HUES6 (cell line): ENCODE data around the gene RHOBTB3.

Source experiments
- H3K27ac ChIP-seq: 2 replicates; pipeline ENCODE4 v1.7.0; 2013; ENCODE audit warnings: low read depth, mild to moderate bottlenecking, low read length, inconsistent platforms
- H3K27me3 ChIP-seq: 2 replicates; pipeline ENCODE4 v1.6.1; 2013; ENCODE audit warnings: low read length; ENCODE audit not compliant: control insufficient read depth, insufficient read depth
- H3K36me3 ChIP-seq: 2 replicates; pipeline ENCODE4 v1.6.1; 2013; ENCODE audit warnings: low read length; ENCODE audit not compliant: control insufficient read depth, insufficient read depth
- H3K4me1 ChIP-seq: 2 replicates; pipeline ENCODE4 v1.6.1; 2013; ENCODE audit warnings: low read length; ENCODE audit not compliant: control insufficient read depth, insufficient read depth
- H3K4me3 ChIP-seq: 2 replicates; pipeline ENCODE4 v1.5.1; 2013; ENCODE audit warnings: low read depth, low read length
- H3K9ac ChIP-seq: one replicate; pipeline ENCODE4 v1.6.1; 2013; ENCODE audit warnings: mild to moderate bottlenecking, low read length
- H3K9me3 ChIP-seq: 2 replicates; pipeline ENCODE4 v1.6.1; 2013; ENCODE audit warnings: low read depth, low read length; ENCODE audit not compliant: control insufficient read depth, insufficient read depth

Gene RHOBTB3

DNA sequence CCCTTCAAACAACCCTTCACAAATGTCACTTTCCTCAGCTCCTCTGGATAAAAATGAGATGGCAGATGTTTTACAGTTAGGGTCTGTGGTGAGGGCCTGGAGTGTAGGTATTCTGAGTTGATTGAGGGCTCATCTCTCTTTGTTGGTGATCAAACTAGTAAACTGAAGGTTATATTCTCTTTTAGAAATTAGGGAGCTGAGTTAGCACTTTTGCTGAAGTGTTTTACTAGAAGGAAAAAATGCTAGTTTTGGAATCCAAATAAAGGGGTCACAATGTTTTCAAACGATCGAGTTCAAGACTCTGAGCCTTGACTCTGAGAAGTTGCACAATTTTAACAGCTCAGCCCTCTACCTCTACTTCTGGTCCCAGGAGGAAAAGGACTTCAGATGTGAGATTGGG lies 23.4 kb downstream of the RHOBTB3 start:
- Histone ChIP-seq H3K36me3 (peaks cover 4% of the 10 kb centered on the region; the same call in 1 of the 2 replicates), H3K9me3 (no peaks in the 10 kb centered on the region), H3K27ac (no peak overlapping the region), H3K4me1 (no peaks in the 10 kb centered on the region), H3K9ac (no peak overlapping the region), H3K27me3 (no peaks in the 10 kb centered on the region), H3K4me3 (no peak overlapping the region)

DNA sequence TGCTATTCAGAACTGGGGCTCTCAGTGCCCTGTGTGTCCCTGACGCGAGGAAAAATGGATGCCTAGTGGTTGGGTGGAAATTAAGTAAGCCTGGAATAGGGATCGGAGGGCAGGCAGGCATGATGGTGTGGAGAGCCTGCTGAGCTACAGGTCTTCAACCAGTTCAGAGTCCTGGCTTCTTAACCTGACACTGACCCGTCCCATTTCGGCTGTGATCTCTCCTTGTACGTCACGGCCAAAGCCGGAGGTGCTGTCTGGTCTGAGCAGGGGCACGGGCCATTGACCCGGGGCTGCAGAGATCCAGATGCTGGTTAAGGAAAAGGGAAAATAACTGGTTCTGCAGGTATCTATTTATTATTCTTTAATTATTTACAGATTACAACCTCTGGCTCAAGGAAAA lies 27.9 kb downstream of the RHOBTB3 start:
- Histone ChIP-seq H3K27me3 (no peaks in the 10 kb centered on the region), H3K27ac (no peak overlapping the region), H3K9me3 (no peaks in the 10 kb centered on the region), H3K9ac (no peak overlapping the region), H3K36me3 (peaks cover 7% of the 10 kb centered on the region; the same call in 1 of the 2 replicates), H3K4me3 (no peak overlapping the region), H3K4me1 (peaks cover 6% of the 10 kb centered on the region; the same call in 1 of the 2 replicates)

GRCh38 chr5:95759634-95760033 lies 28.5 kb downstream of the RHOBTB3 start:
- Histone ChIP-seq H3K4me1 (peaks cover 6% of the 10 kb centered on the region; the same call in 1 of the 2 replicates), H3K27me3 (no peaks in the 10 kb centered on the region), H3K9ac (no peak overlapping the region), H3K27ac (no peak overlapping the region), H3K4me3 (no peak overlapping the region), H3K9me3 (no peaks in the 10 kb centered on the region), H3K36me3 (peaks cover 7% of the 10 kb centered on the region; the same call in 1 of the 2 replicates)

GRCh38 chr5:95760273-95761191 lies 29.4 kb downstream of the RHOBTB3 start:
- no peak overlapping the region for H3K4me3 ChIP-seq
- no peaks in the 10 kb centered on the region for H3K27me3 ChIP-seq
- no peak overlapping the region for H3K27ac ChIP-seq
- peaks cover 7% of the 10 kb centered on the region; the same call in 1 of the 2 replicates for H3K36me3 ChIP-seq
- no peaks in the 10 kb centered on the region for H3K9me3 ChIP-seq
- H3K9ac ChIP-seq = no peak overlapping the region
- H3K4me1 ChIP-seq = peaks cover 6% of the 10 kb centered on the region; the same call in 1 of the 2 replicates

- Histone ChIP-seq H3K4me3 (no peak overlapping the region), H3K9me3 (no peaks in the 10 kb centered on the region), H3K27me3 (no peaks in the 10 kb centered on the region), H3K9ac (no peak overlapping the region), H3K36me3 (peaks cover 7% of the 10 kb centered on the region; the same call in 1 of the 2 replicates), H3K4me1 (peaks cover 6% of the 10 kb centered on the region; the same call in 1 of the 2 replicates), H3K27ac (no peak overlapping the region)
Measured at GRCh38 chr5:95761771-95762651, 30.9 kb downstream of the RHOBTB3 start.

DNA sequence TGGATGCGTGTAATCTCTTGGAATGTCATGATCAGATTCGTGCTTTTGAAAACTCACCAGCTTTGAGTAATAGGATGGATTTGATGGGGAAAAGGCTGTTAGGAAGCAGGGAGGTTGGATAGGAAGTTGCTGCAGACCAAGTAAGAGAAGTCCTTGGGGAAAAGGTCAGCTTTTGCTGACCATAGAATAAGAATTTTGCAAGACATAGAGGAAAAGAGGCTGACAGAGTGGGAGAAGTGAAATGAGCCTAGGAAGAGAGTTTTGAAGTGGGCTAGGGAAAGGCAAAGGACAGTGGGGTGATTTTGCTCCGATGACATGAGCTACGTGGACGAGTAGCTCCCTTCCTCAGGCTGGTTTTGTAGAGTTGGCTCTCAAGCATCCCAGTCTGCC lies 31.5 kb downstream of the RHOBTB3 start:
- H3K27me3 ChIP-seq = no peaks in the 10 kb centered on the region
- no peak overlapping the region for H3K9ac ChIP-seq
- H3K27ac ChIP-seq = no peak overlapping the region
- H3K4me3 ChIP-seq = no peak overlapping the region
- peaks cover 6% of the 10 kb centered on the region; the same call in 1 of the 2 replicates for H3K4me1 ChIP-seq
- H3K9me3 ChIP-seq = no peaks in the 10 kb centered on the region
- H3K36me3 ChIP-seq = peaks cover 7% of the 10 kb centered on the region; the same call in 1 of the 2 replicates

- H3K36me3 ChIP-seq = peaks cover 8% of the 10 kb centered on the region; the same call in 1 of the 2 replicates
- H3K27me3 ChIP-seq = no peaks in the 10 kb centered on the region
- peaks cover 6% of the 10 kb centered on the region; the same call in 1 of the 2 replicates for H3K4me1 ChIP-seq
- H3K27ac ChIP-seq = no peak overlapping the region
- no peak overlapping the region for H3K9ac ChIP-seq
- H3K9me3 ChIP-seq = no peaks in the 10 kb centered on the region
- no peak overlapping the region for H3K4me3 ChIP-seq
Measured at GRCh38 chr5:95763941-95764340, 32.8 kb downstream of the RHOBTB3 start.

DNA sequence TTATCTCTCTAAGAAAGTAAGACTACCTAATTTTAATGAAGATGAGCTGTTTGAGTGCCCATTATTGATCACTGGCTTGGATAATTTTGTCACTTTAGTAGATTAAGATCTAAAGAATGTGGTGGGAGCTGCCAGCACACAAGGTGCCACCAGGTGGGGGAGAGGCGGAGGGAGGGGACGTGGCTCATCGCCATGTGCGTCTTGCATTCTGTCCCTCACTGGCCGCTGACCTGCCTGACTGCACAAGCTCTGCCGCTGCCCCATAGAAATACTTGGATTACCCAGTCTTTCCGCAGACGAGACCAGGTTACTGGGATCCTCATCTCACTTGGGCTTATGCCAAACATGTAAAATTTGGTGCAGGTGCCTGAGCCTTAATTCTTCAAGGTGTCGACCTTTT lies 37.6 kb downstream of the RHOBTB3 start:
- H3K36me3 ChIP-seq = peaks cover 5% of the 10 kb centered on the region; the same call in 1 of the 2 replicates

DNA sequence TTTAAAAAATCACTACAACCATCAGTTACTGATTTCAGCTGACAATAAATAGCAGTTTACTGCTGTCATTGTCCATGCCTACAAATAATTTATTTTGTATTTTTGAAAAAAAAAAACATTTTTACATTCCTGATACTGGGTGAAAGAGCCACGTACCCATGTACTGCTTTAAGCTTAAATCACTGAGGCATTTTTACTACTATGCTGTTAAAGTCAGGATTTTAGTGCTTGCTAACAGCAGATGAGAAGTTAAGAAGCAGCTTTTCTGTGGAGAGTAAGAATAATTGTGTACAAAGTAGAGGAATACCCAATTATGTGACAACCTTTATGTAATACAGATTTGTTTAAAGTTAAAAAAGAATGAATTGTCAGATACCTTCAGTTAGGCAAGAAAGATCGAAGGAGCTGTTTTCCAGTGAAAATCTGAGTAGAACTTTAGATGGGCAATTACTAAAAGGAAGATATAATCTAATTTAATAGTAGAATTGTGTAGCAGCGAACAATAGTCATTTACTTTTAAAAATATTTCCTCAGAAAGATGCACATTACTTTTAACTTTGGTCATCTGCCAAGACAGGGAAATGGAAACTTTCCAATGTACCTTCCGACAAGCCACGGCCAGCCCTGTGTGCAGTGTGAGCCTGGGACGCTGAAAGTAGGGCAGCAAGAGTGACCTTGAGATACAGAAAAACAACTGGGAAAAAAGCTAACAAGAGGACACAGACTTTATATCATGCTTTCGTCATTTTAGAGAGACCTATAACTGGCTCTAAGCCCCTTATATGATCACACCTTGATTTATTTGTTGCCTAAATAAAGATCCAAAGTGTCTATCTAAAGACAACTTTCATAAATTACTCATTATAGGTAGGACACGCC lies 39.9 kb downstream of the RHOBTB3 start:
- no peak overlapping the region for H3K27ac ChIP-seq
- H3K9me3 ChIP-seq = no peaks in the 10 kb centered on the region
- no peaks in the 10 kb centered on the region for H3K4me1 ChIP-seq
- peaks cover 5% of the 10 kb centered on the region; the same call in 1 of the 2 replicates for H3K36me3 ChIP-seq
- no peak overlapping the region for H3K9ac ChIP-seq
- H3K4me3 ChIP-seq = no peak overlapping the region
- H3K27me3 ChIP-seq = no peaks in the 10 kb centered on the region

More for the DNA sequence above, 37.6 kb downstream of the RHOBTB3 start:
- no peak overlapping the region for H3K4me3 ChIP-seq
- no peaks in the 10 kb centered on the region for H3K4me1 ChIP-seq
- no peaks in the 10 kb centered on the region for H3K9me3 ChIP-seq
- no peak overlapping the region for H3K9ac ChIP-seq
- no peak overlapping the region for H3K27ac ChIP-seq
- no peaks in the 10 kb centered on the region for H3K27me3 ChIP-seq

- Histone ChIP-seq H3K4me3 (no peak overlapping the region), H3K36me3 (peaks cover 5% of the 10 kb centered on the region; the same call in 1 of the 2 replicates), H3K9ac (no peak overlapping the region), H3K9me3 (no peaks in the 10 kb centered on the region), H3K4me1 (no peaks in the 10 kb centered on the region), H3K27me3 (no peaks in the 10 kb centered on the region), H3K27ac (no peak overlapping the region)
Measured at GRCh38 chr5:95771892-95772291, 40.8 kb downstream of the RHOBTB3 start.
